IPS-11a (cell line): ENCODE data around the gene CASP2.
"Not testable (repeated sequence)": the region's sequence is repeated elsewhere in the genome, so short reads cannot be mapped to it uniquely, and the experiment has no call there.

Source experiments
- H3K4me3 ChIP-seq: one replicate; pipeline ENCODE4 v1.5.1; 2013; ENCODE audit warnings: low read depth, low read length, control low read depth

The CASP2 gene

DNA sequence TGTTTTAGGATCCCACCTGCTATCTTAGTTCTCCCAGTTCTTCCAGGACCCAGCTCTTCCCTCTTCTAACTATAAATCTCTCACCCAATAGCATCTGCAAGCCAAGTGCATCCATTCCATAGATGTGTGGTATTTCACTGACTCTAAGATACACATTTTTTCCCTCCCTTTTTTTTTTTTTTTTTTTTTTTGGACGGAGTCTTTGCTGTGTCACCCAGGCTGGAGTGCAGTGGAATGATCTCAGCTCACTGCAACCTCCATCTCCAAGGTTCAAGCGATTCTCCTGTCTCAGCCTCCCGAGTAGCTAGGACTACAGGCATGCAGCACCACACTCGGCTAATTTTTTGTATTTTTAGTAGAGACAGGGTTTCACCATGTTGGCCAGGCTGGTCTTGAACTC is 1.7 kb downstream of the CASP2 start:
- H3K4me3 ChIP-seq: not testable (repeated sequence)

DNA sequence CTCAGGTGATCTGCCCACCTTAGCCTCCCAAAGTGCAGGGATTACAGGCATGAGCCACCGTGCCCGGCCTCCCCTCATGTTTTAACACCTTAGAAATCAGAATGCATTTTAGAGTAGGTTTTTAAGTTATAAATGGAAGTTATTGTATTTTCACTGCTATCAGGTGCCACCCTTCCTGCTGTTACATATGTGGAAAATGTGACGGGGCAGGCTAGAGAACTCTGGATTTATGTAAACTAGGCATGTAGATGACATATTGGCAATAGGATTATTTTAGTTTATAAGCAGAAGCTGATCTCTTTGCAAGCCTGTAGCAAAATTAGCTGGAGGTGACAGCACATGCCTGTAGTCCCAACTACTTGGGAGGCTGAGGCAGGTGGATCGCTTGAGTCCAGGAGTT is 2.1 kb downstream of the CASP2 start:
- H3K4me3 ChIP-seq: no peak overlapping the region

DNA sequence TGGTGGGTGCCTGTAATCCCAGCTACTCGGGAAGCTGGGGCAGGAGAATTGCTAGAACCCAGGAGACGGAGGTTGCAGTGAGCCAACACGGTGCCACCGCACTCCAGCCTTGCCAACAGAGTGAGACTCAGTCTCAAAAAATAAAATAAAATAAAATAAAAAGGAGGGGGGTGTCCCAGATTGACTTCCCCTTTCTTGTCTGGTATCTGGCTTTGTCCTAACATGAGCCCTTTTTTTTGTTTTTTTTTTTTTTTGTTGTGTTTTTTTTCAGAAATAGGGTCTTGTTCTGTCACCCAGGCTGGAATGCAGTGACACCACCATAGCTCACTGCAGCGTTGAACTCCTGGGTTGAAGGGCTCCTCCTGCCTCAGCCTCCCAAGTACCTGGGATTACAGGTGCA is 4.7 kb downstream of the CASP2 start:
- H3K4me3 ChIP-seq: no peak overlapping the region

DNA sequence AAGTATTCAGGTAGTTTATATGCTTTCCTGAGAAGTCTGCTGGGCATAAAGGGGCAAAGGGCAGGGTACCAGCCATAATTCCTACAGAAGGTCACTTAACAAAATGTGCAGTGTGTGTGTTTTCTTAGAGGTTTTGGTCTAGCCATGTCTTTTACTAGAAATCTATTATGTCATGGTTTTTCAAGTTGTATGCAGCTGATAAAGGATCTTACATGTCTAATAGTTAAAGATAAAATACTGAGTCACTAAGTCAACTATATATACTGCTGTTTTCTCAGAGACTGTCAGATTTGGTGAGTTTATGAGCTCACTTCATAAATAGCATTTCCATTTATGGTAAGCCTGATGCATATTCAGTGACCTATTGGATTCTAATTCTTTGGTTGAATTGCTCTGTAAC is 7.7 kb downstream of the CASP2 start:
- no peak overlapping the region for H3K4me3 ChIP-seq

DNA sequence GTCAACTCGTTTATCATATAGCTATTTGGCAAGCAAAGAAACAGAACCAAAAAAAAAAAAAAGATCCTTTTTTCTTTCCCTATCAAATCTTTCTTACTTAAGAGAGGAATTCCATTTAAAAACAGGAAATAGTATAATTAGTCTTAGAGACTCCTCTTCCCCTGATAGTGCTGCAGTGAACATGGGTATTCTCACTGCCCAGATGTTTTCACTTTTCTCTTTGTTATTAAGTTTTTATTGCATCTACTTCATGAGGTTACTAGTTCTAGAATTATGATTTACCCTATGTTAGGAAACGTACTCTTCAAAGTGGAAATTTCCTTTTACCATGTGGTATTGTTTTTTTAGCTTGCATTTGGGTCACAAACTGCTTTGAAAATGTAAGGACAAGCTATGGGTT is 8.5 kb downstream of the CASP2 start:
- no peak overlapping the region for H3K4me3 ChIP-seq

DNA sequence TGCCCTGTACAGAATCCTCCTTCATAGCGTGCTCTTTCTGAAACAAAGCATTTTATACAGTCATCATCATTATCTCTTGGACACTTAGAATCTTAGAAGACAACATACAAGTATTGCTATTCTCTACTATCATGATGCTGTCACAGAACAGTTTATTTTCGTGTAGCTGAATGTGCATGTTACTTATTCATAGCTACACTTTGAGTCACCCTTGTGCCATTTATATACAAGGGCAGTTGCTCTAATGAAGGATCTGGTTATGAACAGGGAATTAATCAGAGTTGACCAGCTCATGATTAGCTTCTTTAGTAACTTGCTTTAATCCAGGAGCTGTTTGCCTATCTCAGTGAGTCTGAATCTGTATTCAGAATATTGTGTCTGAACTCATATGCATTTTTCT is 11.2 kb downstream of the CASP2 start:
- no peak overlapping the region for H3K4me3 ChIP-seq

DNA sequence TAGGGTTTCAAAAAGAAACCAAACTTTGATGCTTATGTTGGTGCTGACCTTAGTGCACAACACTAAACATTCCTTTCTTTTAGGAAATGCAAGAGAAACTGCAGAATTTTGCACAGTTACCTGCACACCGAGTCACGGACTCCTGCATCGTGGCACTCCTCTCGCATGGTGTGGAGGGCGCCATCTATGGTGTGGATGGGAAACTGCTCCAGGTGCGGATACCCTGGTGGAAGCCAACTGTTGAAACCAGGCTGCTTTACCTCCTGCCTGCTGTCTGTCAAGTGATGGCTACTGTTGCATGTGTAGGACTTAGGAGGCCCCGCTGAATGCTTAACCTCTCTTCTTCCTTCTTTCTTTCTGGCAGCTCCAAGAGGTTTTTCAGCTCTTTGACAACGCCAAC is 11.7 kb downstream of the CASP2 start:
- no peak overlapping the region for H3K4me3 ChIP-seq

DNA sequence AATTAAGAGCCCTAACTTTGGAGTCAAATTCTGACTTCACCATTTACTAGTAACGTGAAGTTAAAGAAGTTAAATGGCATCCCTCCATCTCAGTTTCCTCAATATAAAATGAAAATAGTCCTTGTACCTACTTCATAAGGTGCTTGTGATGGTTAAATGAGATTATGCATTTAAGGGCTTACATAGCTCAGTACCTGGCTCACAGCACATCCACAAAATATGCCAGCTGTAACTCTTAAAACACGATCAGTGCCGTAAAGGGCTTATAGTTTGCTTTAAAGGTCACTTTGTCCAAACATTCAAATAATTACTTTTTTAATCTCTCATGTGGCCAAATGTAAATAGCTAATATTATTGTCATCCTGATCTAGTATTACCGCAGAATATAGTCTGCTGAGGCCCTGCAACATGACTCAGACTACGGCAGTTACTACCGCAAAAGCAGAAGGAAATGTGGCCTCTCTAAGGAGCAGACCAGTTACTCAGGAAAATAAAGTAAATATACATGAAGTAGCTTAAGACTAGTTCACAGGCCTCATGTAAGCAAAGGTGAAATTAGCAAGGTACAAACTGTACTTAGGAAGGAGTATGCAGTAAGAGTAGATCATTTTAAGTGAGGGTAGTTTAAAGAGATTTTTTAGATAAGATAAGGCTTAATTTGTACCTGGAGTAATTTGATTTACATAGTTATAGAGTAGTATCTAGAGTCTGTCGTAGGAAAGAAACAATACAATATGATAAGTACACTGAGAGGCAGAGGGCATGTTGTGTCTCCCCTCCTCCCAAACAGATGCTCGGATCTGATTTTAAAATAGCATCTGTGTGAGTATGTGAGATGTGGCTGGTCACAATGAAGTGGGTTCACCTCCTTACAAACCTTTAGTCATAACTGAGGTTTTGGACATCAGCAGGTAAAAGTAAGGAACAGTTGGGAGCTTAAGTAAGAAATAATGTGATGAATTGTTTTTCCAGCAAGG is 13.1 kb downstream of the CASP2 start:
- H3K4me3 ChIP-seq: no peak overlapping the region

DNA sequence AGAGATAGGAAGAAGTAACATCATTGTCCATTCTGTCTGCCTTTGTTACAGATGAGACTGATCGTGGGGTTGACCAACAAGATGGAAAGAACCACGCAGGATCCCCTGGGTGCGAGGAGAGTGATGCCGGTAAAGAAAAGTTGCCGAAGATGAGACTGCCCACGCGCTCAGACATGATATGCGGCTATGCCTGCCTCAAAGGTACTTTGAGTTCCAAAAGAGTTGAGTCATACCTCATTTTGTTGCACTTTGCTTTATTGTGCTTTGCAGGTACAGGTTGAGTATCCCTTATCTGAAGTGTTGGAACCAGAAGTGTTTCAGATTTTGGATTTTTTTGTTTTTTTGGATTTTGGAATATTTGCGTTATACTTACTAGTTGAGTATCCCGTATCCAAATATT is 15.6 kb downstream of the CASP2 start:
- no peak overlapping the region for H3K4me3 ChIP-seq

DNA sequence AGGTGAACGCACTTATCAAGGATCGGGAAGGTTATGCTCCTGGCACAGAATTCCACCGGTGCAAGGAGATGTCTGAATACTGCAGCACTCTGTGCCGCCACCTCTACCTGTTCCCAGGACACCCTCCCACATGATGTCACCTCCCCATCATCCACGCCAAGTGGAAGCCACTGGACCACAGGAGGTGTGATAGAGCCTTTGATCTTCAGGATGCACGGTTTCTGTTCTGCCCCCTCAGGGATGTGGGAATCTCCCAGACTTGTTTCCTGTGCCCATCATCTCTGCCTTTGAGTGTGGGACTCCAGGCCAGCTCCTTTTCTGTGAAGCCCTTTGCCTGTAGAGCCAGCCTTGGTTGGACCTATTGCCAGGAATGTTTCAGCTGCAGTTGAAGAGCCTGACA is 16.8 kb downstream of the CASP2 start:
- H3K4me3 ChIP-seq: no peak overlapping the region

DNA sequence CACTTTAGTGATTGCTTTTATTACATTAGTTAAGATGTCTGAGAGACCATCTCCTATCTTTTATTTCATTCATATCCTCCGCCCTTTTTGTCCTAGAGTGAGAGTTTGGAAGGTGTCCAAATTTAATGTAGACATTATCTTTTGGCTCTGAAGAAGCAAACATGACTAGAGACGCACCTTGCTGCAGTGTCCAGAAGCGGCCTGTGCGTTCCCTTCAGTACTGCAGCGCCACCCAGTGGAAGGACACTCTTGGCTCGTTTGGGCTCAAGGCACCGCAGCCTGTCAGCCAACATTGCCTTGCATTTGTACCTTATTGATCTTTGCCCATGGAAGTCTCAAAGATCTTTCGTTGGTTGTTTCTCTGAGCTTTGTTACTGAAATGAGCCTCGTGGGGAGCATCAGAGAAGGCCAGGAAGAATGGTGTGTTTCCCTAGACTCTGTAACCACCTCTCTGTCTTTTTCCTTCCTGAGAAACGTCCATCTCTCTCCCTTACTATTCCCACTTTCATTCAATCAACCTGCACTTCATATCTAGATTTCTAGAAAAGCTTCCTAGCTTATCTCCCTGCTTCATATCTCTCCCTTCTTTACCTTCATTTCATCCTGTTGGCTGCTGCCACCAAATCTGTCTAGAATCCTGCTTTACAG is 17.4 kb downstream of the CASP2 start:
- no peak overlapping the region for H3K4me3 ChIP-seq

DNA sequence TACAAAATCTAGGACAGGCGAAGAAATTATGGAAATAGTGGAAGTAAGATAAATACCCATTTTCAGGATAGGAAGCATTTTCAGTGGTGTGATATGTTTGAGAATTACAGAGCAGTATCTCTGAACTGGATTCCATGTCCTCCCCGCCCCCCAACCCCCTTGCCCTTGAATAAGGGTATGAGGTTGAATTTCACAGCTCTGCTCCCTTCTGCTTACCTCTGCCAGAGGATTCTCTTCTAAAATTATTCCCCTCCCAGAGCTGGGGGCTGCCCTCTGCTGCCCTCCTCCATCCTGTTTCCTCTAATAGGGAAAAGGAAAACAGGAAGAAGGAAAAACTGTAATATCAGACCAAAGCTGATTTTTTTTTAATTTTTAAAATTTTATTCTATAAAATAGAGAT is 20.5 kb downstream of the CASP2 start:
- H3K4me3 ChIP-seq: no peak overlapping the region

DNA sequence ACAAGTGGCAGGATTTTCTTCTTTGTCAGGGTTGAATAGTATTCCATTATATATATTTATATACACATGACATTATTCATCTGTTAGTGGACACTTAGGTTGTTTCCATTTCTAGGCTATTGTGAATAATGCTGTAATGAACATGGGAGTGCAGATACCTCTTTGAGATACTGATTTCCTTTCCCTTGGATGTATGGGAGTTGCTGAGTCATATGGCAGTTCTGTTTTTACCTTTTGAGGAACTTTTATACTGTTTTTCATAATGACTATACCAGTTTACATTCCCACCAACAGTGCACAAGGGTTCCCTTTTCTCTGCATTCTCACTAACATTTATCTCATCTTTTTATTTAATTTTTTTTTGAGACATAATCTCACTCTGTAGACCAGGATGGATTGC is 26.0 kb downstream of the CASP2 start:
- no peak overlapping the region for H3K4me3 ChIP-seq

DNA sequence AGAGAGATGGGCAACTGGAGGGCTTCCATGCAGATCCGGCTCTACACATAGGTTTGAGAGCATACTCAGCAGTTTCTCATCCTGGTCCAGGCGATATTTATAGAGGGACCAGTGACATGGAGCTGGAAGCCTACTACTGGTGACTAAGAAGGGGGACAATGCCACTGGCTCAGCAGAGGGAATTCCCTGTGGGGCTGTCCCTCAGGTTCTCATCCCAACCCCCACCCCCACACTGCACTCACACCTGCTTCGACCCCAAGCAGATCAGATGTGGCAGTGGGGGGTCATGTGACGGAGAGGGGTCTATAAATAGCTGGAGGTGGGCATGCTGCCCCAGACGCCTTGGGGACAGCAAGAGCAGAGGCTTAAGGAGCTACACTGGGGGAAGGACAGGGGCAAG is 27.6 kb downstream of the CASP2 start, which contains the start of gene CLCN1:
Gene CLCN1, plus strand, starts transcription at position 336 of the 400 bp plus-strand sequence. CDS start 102 bp downstream, outside the sequence.
- no peak within 1 kb of the TSS for H3K4me3 ChIP-seq

DNA sequence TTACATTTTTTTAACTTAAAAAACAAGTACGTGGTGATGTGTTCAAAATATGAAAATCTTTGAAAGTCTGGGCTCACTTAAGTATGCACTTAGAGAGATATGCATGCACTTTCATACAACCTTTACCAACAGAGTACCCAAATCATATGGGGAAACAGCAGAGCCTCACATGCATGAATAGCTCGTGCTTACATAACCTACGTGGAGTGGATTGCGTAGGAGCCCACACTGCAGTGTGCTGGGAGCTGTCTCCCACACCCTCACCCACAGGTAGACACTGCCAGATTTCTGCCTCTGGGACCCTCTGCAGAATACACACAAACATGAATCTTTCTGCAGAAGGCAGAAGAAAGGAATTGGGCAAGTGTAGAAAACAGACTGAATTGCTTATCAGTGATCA is 28.3 kb downstream of the CASP2 start:
- H3K4me3 ChIP-seq: no peak overlapping the region

DNA sequence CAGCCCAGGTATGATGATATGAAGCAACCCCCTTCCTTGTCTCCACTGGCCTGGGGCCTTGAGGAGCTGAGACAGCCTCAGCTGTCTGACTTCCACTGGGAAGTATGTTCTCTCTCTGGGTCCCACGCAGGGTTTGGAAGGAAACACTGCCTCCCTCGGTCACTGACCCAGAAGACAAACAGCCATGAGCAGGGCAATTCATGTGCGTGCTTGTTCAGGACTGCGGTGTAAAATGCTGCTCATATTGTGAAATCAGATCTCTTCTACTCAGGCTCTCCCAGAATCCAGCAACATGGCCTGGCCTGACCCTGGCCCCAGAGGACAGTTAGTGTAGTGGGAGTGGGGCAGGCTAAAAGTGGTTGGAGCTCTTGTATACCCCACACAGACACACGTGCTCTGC is 30.5 kb downstream of the CASP2 start:
- H3K4me3 ChIP-seq: no peak overlapping the region

DNA sequence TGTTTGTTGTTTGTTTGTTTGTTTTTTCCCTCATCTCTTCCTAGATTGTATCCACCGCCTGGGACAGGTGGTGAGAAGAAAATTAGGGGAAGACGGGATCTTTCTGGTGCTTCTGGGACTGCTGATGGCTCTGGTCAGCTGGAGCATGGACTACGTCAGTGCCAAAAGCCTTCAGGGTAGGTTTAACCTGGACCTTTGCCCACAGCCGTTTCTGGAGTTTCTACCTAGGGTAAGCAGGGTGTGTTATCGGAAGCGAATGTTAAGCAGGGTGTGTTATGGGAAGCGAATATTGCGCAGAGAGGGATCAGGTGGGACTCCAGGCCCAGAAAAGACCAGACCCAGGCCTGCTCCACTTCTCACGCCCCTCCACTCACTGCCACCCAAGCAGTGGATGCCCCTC is 32.5 kb downstream of the CASP2 start:
- H3K4me3 ChIP-seq: no peak overlapping the region

DNA sequence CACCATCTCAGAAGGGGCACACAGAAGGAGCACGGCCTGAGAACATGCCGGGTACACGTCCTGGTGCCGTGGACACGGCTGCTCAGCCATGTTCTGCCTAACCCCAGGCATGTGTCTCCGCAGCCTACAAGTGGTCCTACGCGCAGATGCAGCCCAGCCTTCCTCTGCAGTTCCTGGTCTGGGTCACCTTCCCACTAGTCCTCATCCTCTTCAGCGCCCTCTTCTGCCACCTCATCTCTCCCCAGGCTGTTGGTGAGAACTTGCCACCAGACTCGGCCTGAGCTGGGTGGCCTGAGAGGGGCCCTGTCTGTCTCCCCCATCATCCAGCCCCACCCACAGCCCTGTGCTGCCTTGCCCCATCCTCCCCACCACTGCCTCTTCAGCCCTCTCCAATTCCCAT is 33.1 kb downstream of the CASP2 start:
- H3K4me3 ChIP-seq: no peak overlapping the region

DNA sequence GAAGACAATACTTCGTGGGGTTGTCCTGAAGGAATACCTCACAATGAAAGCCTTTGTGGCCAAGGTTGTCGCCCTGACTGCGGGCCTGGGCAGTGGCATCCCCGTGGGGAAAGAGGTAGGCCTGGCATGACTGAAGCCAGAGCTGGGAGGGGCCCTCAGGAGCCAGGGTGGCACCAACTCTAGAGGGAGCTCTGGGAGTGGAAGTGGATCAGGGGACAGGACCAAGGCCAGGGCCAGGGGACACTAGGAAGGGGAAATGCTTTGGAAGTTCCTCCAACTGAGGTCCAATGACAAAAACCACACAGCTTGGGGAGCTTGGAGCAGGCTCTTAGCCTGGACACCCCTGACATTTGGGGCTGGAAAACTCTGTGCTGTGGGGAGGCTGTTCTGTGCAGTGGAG is 33.6 kb downstream of the CASP2 start:
- H3K4me3 ChIP-seq: no peak overlapping the region

DNA sequence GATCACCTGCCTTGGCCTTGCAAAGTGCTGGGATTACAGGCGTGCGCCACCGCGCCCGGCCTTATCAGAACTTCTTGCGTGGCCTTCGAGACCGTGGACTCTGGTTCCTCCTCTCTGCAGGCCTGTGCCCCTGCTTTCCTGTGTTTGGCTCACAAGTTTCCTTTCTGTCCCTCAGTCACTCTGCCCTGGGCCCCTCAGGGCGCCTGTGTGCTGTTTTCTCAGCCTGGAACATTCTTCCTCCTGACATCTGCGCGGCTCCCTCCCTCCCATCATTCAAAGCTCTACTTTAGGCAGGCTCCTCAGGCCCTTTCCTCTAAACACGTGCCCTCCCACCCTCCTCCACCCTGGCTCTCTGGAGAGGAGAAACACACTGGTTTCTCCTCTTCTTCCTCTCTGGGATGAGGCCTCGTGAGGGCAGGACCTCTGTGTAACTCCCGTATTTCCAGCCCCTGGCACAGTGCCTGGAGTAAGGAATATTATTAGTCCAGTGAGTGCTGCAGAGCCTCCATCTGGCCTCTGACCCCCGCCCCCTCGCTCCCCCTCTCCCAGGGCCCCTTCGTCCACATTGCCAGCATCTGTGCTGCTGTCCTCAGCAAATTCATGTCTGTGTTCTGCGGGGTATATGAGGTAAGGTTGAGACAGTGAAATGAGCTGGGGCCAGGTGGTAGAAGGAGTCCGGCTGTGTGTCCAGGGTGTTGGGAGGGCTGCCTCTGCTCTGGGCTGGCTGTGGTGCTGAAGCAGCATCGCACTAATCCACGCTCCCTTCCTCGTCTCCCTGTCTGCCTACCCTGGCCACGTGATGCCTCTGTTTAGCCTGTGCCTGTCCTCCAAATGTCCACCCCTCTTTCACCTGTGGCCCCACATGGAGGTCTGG is 34.8 kb downstream of the CASP2 start:
- no peak overlapping the region for H3K4me3 ChIP-seq

DNA sequence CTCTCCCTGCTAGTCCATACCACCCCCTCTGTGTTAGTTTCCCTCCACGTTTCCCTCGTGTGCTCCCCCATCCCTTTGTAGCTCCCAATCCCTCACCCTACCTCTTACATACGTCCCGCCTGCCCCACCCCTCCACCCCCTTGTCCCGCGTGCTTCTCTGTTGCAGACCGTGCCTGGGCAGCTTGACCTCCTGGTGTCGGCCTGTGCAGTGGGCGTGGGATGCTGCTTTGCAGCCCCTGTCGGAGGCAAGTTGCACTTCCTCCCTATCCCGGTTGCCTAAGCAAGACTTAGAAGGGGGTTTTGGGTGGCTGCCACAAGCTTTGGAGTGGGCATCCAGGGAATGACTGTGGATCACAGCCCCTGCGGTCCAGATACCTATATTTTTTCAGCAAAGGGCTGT is 35.5 kb downstream of the CASP2 start:
- H3K4me3 ChIP-seq: no peak overlapping the region
